WI38 (cell line): ENCODE data around the gene TUFT1.

ENCODE experiments used
- H3K4me3 ChIP-seq: 2 replicates; pipeline ENCODE4 v1.5.1; 2011; ENCODE audit warnings: low read depth, mild to moderate bottlenecking, control low read depth, low read length
- TF ChIP-seq, protein P1 (sequence below): IDR thresholded peaks from 2 replicates; pipeline ENCODE4 v1.5.1; 2012; ENCODE audit warnings: low read depth, mild to moderate bottlenecking, control low read depth, low read length

Gene TUFT1

DNA sequence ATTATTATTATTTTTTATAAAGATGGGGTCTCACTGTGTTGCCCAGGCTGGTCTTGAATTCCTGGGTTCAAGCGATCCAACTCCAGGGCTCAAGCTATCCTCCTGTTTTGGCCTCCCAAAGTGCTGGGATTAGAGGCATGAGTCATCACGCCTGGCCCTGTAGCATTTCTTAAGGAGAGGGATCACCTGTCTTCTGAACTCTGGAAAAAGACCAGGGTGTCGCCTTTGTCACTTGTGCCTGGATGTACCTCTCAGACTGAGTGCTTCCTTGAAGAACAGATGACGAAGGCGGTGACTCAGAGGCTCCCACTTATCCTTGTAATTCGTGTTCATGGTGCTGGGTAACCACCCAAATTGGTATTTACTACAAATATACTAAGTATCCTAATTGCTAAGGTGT lies 31.3 kb upstream of the TUFT1 start:
- TF ChIP-seq, protein P1, sequence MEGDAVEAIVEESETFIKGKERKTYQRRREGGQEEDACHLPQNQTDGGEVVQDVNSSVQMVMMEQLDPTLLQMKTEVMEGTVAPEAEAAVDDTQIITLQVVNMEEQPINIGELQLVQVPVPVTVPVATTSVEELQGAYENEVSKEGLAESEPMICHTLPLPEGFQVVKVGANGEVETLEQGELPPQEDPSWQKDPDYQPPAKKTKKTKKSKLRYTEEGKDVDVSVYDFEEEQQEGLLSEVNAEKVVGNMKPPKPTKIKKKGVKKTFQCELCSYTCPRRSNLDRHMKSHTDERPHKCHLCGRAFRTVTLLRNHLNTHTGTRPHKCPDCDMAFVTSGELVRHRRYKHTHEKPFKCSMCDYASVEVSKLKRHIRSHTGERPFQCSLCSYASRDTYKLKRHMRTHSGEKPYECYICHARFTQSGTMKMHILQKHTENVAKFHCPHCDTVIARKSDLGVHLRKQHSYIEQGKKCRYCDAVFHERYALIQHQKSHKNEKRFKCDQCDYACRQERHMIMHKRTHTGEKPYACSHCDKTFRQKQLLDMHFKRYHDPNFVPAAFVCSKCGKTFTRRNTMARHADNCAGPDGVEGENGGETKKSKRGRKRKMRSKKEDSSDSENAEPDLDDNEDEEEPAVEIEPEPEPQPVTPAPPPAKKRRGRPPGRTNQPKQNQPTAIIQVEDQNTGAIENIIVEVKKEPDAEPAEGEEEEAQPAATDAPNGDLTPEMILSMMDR: no peak
- H3K4me3 ChIP-seq: no peak overlapping the region

DNA sequence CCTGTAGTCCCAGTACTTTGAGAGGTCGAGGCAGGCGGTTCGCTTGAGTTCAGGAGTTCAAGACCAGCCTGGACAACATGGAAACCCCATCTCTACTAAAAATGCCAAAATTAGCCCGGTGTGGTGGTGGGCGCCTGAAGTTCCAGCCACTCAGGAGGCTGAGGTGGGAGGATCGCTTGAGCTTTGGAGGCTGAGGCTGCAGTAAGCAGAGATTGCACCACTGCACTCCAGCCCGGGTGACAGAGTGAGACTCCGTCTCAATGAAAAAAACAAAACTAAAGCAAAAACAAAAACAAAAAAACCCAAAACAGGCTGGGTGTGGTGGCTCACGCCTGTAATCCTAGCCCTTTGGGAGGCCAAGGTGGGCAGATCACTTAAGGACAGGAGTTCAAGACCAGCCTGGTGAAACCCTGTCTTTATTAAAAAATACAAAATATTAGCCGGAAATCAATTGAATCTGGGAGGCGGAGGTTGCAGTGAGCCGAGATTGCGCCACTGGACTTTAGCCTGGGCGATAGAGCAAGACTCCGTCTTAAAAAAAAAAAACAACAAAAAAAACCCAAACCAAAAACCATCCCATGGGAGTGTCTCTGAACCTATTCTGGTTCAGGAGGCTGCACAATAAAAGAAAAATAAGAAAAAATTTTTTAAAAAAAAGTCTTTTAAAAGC lies 30.6 kb upstream of the TUFT1 start:
- no peak overlapping the region for H3K4me3 ChIP-seq
- TF ChIP-seq, protein P1: no peak

DNA sequence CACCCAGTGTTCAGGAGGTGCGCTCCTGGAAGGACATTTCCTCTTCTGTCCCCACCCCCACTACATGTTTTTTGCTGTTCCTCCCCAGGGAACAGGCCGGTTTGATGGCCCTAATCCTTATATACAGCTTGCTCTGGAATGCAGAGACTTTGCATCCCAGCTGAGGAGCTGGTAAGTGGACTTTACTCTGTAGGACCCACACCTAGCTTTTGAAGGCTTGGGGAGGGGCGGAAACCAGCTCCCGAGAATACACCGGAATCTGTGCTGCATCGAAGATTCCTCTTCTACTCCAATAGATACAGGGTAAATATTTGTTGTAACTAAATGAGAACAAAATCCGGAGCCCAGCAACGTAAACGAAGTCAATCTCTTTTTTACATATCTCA lies 30.1 kb upstream of the TUFT1 start:
- no peak overlapping the region for H3K4me3 ChIP-seq
- TF ChIP-seq, protein P1: no peak

DNA sequence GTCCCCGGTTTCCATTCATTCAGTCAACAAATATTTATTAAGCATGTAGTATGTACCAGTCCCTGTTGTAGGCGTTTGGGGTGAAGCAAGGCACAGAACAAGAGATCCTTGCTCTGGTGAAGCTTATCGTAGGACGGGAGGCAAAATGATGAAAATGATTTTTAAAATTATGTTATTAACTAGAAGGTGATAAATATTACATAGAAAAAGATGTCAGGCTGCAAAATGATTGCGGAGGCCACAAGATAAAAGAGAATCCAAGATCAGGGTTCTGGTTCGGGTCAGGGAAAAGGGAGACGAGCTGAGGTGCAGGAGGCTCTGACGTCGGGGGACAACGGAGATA lies 29.5 kb upstream of the TUFT1 start:
- H3K4me3 ChIP-seq: peak overlapping the region; percentile 65
- TF ChIP-seq, protein P1: no peak

DNA sequence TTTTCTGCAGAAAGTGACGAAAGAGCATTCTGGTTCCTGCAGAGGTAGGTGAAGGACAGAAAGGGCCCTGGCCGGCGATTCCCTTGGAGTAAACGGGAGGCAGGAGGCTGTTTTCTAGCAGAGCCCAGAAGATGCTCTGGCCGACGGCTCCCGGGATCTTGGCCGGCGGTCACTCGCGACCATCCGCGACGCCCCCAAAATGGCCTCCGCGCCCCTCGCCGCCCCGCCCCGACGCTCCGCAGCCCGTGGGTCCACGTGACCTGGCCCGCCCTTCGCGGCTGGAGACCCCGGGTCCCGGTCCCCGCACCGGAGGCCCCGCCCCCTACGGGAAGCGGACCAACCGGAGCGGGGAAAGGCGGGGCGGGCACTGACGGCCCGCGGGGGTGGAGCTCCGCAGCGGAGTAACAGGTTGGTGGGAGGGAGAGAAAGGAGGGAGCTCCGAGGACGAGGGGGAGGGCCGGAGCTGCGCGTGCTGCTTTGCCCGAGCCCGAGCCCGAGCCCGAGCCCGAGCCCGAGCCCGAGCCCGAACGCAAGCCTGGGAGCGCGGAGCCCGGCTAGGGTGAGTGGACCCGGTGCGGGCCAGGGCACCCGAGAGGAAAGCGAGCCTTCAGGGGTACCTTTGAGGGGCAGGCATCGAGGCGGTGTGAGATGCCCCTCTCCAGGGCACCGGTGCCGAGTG lies 29.0 kb upstream of the TUFT1 start, which contains the start of gene CGN:
CGN (plus strand) TSS at position 431 of the 679 bp plus-strand sequence. CDS start 7,133 bp downstream, outside the sequence.
- TF ChIP-seq, protein P1: no peak
- peak within 1 kb of the TSS; percentile 65 for H3K4me3 ChIP-seq

DNA sequence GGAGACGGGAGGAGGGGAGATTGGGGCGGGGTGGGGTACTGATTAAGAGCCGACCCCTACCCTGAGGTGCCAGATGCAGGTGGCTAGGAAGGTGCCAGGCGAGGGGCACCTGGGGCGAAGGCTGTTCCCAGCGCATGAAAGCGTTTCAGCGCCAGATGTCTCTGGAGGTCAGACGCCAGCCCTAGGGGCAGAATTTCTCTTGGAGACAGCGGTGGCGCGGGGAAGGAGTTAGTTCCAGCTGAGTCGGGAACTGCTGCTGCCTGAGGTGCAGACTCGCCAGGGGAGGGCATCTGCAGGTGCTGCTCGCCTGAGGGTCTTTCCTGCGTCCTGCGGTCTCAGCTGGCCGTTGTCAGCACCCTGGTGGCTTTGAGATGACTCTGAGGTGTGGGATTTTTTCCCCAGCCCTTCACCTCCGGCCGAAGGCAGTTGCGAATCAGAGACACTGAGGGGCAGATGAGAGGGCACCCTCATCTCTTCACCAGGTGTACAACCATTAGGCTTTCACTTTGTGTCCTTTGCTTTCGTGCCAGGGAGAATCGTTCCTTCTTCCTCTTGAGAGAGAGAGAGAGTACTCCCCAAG lies 28.4 kb upstream of the TUFT1 start:
- TF ChIP-seq, protein P1: no peak
- H3K4me3 ChIP-seq: peak overlapping the region; percentile 65

DNA sequence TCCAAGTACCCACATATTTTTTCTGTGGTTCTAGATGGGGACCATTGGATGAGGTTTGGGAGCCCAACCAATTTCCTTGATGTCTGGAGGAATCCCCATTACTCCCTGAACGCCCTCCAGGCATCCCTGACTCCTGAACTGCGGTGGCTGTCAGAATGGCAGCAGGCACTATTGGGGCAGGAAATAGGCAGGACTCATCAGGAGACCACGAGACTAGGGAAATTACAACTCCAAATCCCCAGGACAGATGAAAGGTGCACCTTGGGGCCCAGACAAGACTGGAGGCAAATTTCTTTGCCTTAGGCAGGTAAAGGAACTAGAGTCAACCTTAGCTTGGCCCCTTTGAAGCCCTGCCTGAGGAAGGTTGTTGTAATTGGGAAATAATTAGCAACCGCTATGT lies 27.8 kb upstream of the TUFT1 start:
- H3K4me3 ChIP-seq: no peak overlapping the region; the same call in 1 of the 2 replicates
- TF ChIP-seq, protein P1: no peak
